Stimulated activated CD8-positive, alpha-beta memory T cell treated with anti-CD3 and anti-CD28 coated beads, Interleukin-7, amount 100 ng/mL, for 24 hours (primary cell): ENCODE measurements around the gene CIROP.

Source experiments
- DNase-seq: peaks from one replicate; pipeline ENCODE4 v3.0.0-alpha.2; 2020; ENCODE audit warnings: low read depth

The CIROP gene

DNA sequence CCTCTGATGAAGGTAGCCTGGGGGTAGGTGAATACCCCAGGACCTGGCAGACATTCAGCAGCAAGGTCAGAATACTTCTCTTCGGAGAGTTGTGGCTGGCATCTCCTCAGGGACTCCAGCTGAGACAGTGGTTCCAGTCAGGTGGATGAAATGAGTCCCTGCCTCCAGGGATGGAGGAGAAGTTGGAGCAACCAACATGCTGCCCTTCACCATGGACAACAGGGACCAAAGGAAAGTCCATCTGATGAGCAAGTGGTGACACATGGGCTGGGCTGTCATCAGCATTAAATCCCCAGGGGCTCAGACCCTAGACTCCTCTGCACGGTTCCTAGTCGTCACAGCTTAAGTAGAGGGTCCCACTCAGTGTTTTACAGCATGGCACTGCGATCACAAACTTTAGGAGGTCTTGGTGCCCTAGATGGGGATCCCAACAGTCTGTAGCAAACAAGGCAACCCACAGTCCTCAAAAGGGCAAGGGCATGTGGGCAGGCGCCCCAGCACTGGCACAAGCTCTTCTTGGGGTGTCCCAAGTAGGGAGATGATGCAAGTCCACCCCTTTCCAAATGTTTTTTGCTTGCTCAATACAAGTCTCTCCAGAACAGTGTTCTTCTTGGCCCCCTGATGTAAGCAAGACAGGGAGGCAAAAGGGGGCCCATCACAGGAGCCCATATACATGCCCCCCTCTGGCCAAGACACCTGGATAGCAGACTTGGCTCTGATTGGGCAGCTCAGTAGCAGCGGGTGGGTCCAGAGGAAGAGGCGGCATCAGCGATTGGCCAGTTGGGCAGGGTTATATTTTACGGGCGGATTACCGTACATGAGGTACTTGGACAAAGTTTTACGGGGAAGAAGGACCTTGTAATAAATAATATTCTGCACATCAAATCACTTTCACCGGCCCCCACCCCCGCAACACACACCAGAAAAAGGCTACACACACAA is 36.7 kb downstream of the CIROP start:
- no peak for DNase-seq

DNA sequence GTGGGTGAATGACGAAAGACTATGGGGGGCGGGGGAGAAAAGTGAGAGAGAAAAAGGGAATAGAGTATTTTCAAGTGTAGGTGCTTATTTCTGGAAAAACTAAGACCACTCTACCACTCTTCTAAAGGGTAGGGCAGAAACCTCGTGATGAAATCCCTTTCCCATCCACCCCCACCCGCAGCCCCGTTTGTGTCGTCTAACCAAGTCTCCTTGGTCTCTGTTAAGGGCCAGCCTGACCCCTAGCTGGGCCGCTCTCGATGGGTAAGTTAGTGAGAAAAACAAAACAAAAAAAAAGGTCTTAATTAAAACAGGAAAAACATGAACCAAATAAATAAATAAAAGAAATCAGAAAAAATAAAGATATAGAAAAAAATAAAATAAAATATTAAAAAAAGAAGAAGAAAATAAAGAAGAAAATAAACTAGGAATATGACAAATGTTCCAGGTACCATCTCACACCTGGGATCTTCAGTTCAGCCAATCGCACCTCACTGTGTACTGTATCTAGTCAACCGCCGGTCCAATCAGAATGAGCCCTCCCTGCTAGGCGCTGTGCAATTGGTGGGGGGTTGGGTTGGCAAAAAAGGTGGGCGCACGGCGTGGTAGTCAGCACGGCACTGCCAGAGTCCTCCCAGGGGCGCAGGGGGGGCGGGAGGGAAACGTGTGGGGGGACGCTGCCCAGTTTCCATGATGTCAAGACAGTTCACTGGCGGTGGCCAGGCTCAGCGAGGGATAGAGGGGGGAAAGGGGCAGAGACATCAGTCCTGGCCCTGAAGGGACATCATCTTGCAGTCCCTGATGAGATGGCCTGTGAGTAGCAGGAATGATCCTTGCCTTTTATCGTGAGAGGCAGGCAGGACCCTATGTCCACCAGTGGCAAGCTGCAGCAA is 37.7 kb downstream of the CIROP start:
- DNase-seq = no peak

DNA sequence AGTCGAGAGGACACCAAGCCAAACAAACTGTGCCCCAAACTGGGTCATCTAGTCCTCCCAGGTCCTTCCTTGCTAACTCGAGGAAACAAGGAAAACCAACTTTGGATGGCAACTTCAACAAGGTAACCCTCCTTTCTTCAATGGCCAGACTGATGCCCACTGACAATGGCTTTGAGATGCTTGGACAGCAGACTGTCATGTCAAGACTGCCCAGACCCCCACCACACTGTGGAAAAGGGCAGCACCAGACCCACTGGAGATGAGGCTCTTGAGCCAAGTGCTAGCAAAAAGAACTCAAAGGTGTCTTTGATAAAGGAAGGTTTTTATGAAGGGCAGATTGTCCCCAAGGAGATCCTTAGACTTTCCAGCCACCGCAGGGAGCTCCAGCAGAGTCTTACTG is 38.4 kb downstream of the CIROP start:
- DNase-seq = no peak

DNA sequence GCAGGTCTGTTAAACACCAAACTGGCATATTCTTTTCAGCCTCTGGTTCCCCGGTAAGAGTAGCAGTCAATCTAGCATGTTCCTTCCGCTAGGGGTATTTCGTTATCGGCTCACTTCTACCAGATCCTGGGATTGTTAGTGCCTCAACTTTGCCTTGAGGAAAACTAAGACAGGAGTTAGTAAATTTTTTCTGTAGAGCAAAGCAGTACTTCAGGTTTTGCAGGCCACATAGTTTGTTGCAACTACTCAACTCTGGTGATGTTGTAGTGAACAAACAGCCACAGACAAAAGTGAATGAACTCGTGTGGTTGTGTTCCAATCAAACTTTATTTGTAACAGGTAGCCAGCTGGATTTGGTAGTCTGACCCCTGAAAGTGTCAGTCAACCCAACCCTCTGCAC is 41.2 kb downstream of the CIROP start:
- no peak for DNase-seq

DNA sequence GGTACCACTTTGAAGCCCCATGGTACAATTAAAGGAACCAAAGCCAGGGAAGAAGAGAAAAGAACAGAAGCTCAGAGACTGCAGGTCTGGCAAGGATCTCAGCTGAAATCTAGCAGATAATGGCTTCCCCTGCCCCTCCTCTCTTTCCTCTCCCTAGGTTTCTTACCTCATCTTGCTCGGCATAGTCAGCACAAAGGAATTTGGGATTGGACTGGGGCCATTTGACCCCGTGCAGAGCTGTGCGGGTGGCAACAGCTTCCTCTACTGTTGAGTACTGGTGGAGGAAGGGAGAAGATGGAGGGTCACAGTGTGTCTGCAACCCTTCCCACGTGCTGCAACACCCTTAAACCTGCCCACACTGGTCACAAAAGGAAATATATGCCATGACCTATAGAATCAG is 42.8 kb downstream of the CIROP start:
- DNase-seq = no peak

DNA sequence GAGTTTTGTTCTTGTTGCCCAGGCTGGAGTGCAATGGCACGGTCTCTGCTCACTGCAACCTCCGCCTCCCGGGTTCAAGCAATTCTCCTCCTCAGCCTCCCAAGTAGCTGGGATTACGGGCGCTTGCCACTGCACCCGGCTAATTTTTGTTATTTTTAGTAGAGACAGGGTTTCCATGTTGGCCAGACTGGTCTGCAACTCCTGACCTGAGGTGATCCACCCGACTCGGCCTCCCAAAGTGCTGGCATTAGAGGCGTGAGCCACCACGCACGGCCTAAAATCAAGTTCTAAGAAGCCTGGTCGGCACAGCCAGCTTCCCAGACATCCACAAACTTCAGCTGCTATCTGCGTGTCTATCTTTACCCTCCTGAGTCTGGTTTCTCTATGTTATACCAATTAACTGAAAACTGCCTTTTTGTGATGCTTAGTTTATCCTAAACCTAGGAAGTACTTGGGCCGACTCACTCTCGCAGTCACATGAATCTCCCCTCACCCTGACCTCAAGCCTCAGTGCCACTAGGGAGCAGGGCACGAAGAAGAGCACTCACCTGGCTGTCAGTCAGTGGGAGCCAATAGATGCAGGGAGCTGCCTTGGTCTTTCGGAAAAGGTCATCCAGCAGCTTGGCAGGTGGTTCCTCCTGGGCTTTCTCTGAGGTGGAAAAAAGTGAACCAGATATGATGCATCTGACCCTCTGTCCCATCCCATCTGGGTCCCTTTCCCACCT is 44.1 kb downstream of the CIROP start:
- no peak for DNase-seq

DNA sequence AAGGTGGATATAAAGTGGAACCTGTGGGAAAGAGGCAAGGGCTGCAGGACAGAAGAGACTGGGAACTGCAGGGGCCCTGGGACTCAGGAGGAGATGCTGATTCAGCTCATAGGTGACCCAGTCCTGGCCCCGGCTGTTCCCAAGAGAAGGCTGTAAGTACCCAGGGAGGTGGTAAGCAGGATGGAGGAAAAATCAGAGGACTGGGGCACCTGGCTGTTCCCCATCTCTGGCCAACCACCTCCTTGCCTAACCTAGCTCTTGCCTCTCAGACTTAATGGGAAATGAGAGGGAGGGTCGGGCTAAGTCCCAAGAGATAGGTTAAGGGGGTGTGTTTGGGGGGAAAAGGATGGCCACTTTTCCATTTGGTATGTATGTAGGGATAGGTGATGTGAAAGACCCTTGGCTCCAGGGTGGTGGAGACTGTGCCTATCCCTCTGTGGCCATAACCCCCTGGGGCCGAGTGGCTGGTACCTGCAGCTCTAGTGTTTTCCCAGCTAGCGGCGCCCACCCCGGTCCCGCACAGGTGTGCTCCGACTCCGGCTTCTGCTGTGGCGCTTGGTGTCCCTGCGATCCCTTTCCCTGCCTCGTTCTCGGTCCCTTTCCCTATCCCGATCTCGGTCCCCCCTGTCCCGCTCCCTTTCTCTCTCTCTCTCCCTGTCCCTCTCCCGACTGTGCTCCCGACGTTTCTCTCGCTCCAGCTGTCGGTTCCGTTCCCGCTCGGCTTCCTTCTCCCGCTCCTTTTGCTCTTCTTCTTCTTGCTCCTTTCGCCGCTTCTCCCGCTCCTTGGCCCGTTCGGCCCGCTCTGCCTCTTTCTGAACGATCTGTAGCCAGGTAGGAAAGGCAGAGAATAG is 45.9 kb downstream of the CIROP start:
- no peak for DNase-seq

DNA sequence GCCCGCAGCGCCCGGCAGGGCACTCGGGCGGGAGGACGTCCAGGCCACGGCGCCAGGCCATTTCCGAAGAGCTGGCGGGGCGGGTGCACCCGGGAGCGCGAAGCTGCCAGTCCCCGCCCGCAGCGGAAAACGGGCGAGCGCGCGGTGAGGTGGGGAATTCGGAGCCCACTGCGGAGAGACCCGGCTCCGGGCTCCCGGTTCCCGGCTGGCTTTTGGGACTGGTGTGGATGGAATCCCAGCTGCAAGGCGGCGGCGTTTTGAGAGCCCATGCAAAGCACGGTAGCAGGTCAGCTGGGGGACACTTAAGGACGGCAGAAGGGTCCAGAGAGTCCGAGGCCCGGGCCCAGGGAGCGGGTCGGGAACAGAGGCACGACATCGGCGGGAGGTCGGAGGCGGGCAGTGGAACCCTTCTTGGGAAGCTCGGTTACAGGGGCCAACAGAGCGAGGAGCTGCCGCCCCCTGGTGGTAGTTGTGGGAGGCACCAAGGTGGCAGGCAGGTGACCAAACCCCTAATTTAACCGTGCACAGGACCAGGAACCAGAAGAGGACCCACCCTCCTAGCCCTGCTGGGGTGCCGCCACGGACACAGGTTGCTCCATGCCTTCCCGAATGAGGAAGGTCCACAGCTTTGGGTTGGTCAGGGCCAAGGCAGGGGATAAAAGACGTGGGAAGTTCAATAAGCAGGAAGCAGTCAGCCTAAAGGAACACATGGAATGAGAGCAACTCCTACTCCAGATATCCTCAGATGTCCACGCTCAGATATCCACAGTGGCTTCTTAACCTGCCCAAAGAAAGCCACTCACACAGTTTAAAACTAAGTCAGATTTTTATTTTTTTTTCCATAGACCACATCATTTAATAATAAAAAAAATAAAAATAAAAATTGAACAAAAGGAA is 46.8 kb downstream of the CIROP start:
- peak; percentile 74 for DNase-seq

DNA sequence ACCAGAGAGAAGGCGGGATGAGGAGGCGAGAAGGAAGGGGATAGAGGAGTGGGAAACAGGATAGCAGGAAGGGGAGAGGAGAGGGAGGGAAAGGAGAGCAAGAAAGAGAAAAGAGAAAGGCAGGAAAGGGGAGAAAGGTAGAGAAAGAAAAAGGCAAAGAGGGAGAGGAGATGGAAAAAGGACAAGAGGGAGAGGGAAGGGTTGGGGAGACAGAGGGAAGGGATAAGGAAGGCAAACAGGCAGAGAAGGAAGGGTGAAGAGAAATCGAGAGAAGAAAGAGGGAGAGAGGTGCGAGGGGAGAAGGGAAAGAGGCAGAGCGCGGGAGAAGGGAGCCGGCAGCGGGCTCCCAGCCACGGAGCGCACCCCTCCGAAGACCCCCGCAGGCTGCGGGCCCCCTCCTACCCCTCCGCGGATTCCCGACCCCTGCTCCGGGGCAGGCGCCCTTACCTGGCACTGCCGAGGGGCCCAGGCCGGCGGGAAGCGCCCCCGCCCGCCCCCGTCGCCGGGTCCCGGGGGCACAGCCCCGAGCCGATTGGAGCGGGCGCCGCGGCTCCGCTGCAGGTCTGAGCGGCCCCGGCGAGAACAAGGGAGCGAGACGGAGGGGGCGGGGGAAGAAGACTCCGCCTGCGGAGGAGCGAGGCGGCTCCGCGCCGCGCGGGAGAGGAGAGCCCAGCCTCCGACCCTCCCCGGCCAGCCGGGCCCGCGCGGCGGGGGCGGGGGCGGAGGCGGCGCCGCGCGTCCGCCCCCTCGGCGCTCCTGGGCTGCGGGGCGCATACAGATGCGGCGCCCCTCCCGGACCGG is 47.6 kb downstream of the CIROP start, which contains the start of gene CDH24:
TSS of gene CDH24 (minus strand) at position 565 of the 801 bp plus-strand sequence. CDS start 1,787 bp downstream, outside the sequence.
- DNase-seq = peak; percentile 34

DNA sequence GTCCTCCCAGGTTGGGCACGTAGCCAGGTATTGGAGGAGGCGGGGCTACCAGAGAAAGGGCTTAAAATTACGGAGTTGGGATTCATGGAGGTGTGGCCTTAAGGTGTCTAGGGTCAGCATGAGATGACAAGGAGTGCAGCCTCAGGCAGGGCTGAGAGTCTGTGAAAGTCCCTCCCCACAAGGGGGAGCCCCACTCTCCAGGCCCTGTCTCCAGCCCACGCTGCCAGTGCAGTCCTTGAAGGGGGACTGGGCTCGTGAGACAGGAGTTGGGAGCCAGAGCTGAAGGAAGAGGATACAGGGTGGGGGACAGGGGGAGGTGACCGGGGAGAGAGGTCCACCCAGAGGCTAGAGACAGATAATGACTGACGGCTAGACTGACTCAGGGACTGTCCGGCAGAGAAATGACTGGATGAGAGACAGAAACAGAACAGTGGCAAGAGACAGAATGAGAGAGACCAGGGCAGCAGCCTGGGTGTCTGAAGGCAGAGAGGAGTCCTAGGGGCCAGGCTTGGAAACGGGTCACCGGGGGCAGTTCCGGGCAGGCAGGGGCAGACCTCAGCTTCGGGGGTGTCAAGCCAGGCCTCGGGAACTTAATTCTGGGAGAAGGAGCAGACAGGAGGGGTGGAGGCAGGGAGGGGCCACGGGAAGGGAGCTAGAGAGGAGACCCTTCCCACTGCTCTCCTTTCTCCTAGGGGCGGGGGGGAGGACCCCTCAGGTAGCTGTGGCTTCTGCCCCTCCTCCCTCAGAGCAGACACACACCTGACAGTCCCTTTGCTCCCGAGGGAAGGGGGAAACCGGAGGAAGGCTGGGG is 48.4 kb downstream of the CIROP start:
- DNase-seq = no peak

DNA sequence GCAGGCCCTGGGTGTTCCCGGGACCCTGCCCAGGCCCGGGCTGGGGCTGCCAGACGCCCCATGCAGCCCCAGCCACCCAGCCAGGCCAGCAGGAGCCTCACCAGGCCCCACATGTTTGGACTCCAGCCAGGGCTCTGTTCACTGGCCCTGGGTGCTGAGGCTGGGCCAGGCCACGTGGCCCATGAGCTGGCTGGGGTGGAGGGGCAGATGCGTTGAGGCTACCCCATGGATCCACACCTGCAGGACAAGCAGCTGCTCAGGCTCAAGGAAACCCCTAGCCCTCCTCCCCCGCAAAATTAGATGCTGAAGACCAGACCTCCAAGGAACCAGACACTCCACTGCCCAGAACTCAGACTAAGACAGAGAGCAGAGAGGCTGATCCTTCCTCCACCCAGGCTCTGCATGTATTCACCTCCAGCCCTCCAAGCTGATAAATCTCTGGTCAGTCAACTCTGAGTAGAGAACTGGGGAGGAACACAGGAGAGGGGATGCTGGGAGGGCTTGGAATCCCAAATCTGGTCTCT is 49.1 kb downstream of the CIROP start:
- DNase-seq = no peak

DNA sequence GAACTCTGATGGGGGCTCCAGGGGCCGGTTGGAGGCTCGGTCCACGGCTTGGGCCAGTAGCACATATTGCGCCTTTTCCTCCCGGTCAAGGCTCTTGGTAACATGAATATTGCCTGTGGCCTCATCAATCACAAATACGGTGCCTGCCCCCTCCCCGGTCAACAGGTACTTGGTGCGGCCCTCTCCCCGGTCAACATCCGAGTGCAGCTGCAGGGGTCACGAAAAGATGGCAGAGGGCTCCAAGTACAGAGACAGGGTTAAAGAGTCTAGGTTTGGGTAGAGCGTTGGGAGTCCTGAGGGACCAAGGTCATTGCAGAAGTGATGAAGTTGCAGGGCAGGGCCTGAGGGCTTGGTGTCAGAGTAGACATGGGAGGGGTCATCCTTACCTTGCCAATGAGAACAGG is 49.6 kb downstream of the CIROP start:
- DNase-seq = no peak

DNA sequence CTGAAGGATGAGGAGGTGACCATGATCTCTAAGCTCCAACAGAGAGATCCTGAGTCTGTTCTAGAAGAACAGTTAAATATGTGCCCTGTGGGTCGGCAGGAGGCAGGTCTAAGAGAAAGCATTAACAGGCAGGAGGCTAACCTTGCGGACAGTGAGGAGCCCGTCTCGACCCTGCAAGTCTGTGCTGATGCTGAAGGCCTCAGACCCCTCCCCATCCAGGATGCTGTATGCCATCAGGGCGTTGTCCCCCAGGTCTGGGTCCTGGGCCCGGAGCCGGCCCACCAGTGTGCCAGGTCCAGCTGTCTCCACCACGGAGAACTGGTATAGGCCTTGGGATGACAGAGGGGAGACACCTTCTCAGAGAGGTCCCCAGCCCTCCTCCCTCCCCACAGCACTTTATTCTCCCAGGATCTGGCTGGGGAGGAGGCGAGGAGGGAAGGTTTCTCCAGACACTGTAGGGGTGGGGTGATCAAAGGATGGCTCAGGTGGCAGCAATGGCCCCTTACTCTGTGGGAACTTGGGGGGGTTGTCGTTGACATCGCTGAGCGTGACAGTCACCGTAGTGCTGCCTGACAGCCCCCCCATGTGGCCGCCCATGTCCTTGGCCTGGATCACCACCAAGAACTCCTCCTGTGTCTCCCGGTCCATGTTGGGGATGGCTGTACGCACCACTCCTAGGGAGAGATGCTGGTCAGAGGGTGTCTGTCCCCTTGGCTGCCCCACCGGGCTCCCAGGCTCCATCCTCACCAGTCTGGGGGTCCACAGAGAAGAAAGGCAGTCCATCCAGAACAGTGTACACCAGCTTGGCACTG is 50.6 kb downstream of the CIROP start:
- DNase-seq = no peak

DNA sequence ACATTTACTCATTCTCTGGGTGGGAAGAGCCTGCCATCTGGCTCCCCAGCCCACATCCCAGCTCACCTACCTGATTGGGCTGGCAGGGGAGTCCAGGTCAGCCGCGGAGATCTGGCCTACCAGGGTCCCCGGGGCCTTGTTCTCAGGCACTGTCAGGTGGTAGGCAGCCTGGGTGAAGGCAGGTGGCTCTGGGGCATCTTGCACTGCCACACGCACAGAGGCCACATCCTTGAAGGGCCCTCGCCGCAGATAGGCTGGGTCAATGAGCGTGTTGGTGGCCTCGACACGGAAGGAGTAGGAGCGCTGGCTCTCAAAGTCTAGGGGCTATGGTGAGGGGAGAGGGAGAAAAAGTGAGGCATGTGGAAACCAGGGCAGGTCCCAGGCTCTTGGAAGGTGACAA is 51.4 kb downstream of the CIROP start:
- no peak for DNase-seq

DNA sequence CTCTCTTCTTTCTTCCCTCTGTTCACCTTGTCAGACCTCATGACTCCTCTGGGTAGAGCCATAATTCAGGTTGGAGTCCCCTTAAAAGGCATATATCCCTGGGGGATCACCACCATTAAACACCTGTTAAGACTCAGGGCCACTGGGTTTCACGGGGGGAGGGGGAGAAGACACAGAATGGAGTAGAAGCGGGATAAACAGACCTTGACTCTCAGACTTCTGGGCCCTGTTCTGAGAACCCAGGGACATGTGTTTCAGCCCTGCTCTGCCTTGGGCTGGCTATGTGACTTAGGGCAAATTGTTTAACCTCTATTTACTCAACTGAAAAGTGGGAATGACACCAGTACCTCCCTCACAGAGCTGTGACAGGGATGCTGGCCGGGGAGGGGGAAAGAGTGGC is 52.1 kb downstream of the CIROP start:
- no peak for DNase-seq

DNA sequence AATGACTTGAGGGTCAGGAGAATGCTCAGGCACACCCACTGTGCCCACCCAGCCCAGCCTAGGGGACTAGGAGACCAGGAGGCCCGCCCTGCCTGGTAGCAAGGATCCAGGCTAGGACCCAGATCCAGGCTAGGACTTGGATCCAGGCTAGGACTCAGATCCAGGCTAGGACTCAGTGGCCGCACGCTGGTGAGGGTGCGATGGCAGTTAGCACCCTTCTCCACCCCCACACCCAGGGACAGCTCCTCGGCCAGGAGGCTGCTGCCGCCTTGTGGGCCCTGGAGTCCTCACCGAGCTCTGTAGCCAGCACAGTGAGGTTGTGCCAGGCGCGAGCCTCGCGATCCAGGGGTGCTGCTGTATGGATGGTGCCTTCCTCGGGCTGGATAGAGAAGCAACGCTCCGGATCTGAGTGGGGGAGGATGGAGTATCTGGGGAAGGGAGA is 52.6 kb downstream of the CIROP start:
- no peak for DNase-seq
